Measurements from ENCODE around the gene LRRFIP1. TPM values are rescaled to one million over a fixed set of nuclear protein-coding genes. Genes with fewer than 3 reads are reported as not detected.

Gene LRRFIP1
- total and polyA plus RNA-seq, 2 of the 13 experiments (the other 11 are each of a cell fraction or from before 2014, with no cell fraction given) = 15.9 to 40.5 TPM

GRCh38 chr2:237692601-237693290, 65.4 kb downstream of the LRRFIP1 start (continued):
- TF ChIP-seq ZNF574 (CRISPR knock-in tag; IDR thresholded peaks at IDR 0.05) (no peak), ZBTB25 (CRISPR knock-in tag; IDR thresholded peaks at IDR 0.05) (no peak), SOX13 (IDR thresholded peaks at IDR 0.05) (no peak), SOX13 (CRISPR knock-in tag; conservative IDR thresholded peaks at IDR 0.05 in 1 of 2, IDR thresholded peaks at IDR 0.05 in 1 of 2) (no peak), NR3C1 (CRISPR knock-in tag; IDR thresholded peaks at IDR 0.05) (no peak), ZMAT3 (CRISPR knock-in tag; conservative IDR thresholded peaks at IDR 0.05) (0 out of 2 replicates have a peak, but pooled peaks have one; percentile 30), NFRKB (IDR thresholded peaks at IDR 0.05) (no peak), ZNF781 (CRISPR knock-in tag; IDR thresholded peaks at IDR 0.05; ENCODE audit: borderline replicate concordance, not compliant biosample characterization) (no peak), ZFP36L1 (CRISPR knock-in tag; IDR thresholded peaks at IDR 0.05) (peak; percentile 18; the same call in 1 of the 2 replicates), MXD4 (CRISPR knock-in tag; IDR thresholded peaks at IDR 0.05) (peak; percentile 52; the same call in 1 of the 2 replicates), HMGA1 (CRISPR knock-in tag; conservative IDR thresholded peaks at IDR 0.05) (no peak), ATF6 (CRISPR knock-in tag; conservative IDR thresholded peaks at IDR 0.05) (no peak), RXRB (CRISPR knock-in tag; IDR thresholded peaks at IDR 0.05; ENCODE audit: borderline replicate concordance) (peak; percentile 10; the same call in 1 of the 2 replicates), ATF1 (CRISPR knock-in tag; IDR thresholded peaks at IDR 0.05) (no peak), TEAD3 (CRISPR knock-in tag; optimal IDR thresholded peaks at IDR 0.05; ENCODE audit: borderline replicate concordance) (no peak), PRMT3 (CRISPR knock-in tag; IDR thresholded peaks at IDR 0.05; ENCODE audit: borderline replicate concordance, low read depth) (no peak), PHB2 (IDR thresholded peaks at IDR 0.05; ENCODE audit: partially characterized antibody) (no peak), NFKB2 (CRISPR knock-in tag; IDR thresholded peaks at IDR 0.05; ENCODE audit: borderline replicate concordance) (peak; percentile 75; the same call in 1 of the 2 replicates), ZNF207 (IDR thresholded peaks at IDR 0.05; ENCODE audit: borderline replicate concordance) (no peak), HOXA3 (CRISPR knock-in tag; IDR thresholded peaks at IDR 0.05) (0 out of 2 replicates have a peak, but pooled peaks have one; percentile 1)

Measured in HepG2 (cell line).